Measurements from ENCODE around the gene MLPH. TPM values are rescaled to one million over a fixed set of nuclear protein-coding genes. Genes with fewer than 3 reads are reported as not detected.

MLPH gene
- total and polyA plus RNA-seq, 2 of the 13 experiments (the other 11 are each of a cell fraction or from before 2014, with no cell fraction given): 0.12 TPM; not detected in 1

DNA sequence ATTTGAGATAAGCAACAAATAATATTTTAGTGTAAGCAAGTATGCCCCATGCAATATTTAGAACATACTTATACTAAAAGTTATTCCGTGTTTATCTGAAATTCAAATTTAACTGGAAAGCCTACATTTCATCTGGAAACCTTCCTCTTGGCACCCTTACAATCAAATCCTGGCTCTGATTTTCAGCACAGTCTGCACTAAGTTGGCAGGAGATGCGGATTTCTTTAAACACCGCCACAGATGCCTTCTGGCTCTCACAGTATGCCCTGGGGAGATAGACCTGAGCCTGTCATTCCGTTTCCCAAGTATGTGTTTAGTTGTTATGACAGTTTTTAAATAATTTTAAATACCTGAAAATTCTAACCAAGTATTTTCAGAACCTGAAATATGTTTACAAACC, 7.3 kb upstream of the MLPH start (continued):
- TF ChIP-seq, protein P1, sequence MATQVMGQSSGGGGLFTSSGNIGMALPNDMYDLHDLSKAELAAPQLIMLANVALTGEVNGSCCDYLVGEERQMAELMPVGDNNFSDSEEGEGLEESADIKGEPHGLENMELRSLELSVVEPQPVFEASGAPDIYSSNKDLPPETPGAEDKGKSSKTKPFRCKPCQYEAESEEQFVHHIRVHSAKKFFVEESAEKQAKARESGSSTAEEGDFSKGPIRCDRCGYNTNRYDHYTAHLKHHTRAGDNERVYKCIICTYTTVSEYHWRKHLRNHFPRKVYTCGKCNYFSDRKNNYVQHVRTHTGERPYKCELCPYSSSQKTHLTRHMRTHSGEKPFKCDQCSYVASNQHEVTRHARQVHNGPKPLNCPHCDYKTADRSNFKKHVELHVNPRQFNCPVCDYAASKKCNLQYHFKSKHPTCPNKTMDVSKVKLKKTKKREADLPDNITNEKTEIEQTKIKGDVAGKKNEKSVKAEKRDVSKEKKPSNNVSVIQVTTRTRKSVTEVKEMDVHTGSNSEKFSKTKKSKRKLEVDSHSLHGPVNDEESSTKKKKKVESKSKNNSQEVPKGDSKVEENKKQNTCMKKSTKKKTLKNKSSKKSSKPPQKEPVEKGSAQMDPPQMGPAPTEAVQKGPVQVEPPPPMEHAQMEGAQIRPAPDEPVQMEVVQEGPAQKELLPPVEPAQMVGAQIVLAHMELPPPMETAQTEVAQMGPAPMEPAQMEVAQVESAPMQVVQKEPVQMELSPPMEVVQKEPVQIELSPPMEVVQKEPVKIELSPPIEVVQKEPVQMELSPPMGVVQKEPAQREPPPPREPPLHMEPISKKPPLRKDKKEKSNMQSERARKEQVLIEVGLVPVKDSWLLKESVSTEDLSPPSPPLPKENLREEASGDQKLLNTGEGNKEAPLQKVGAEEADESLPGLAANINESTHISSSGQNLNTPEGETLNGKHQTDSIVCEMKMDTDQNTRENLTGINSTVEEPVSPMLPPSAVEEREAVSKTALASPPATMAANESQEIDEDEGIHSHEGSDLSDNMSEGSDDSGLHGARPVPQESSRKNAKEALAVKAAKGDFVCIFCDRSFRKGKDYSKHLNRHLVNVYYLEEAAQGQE (IDR thresholded peaks at IDR 0.05; ENCODE audit: borderline replicate concordance in 1 of 2, low read depth in 1 of 2, low read length in 2 of 2): no peak
- TF ChIP-seq, protein P2, sequence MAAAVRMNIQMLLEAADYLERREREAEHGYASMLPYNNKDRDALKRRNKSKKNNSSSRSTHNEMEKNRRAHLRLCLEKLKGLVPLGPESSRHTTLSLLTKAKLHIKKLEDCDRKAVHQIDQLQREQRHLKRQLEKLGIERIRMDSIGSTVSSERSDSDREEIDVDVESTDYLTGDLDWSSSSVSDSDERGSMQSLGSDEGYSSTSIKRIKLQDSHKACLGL (CRISPR knock-in tag; IDR thresholded peaks at IDR 0.05): no peak
- TF ChIP-seq, protein P3, sequence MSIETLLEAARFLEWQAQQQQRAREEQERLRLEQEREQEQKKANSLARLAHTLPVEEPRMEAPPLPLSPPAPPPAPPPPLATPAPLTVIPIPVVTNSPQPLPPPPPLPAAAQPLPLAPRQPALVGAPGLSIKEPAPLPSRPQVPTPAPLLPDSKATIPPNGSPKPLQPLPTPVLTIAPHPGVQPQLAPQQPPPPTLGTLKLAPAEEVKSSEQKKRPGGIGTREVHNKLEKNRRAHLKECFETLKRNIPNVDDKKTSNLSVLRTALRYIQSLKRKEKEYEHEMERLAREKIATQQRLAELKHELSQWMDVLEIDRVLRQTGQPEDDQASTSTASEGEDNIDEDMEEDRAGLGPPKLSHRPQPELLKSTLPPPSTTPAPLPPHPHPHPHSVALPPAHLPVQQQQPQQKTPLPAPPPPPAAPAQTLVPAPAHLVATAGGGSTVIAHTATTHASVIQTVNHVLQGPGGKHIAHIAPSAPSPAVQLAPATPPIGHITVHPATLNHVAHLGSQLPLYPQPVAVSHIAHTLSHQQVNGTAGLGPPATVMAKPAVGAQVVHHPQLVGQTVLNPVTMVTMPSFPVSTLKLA (IDR thresholded peaks at IDR 0.05): no peak
- TF ChIP-seq, protein P4, sequence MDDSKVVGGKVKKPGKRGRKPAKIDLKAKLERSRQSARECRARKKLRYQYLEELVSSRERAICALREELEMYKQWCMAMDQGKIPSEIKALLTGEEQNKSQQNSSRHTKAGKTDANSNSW (CRISPR knock-in tag; IDR thresholded peaks at IDR 0.05; ENCODE audit: borderline replicate concordance): no peak

DNA sequence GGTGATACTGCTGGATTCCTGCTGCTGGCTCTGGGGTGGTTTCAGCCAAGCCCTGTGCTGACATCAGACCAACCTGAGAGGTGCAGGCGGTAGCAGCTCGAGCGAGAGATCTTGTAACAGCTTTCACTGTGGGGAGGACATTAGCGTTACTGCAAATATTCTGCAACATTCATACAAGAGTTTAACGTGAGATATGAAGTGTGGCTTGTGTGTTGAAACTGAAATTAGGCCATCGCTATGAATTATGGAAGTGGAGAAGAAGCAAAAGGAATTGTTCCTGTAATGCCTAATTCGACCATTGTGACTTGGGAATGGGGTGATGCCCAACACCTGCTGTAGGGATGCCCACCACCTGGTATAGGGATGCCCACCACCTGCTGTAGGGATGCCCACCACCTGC, 6.5 kb upstream of the MLPH start:
- FAIRE-seq: no peak
- no peak overlapping the region for H3K4me3 ChIP-seq (replicated peaks in 1 of 3; ENCODE audit: insufficient read depth in 1 of 3, low read depth in 2 of 3, low read length in 3 of 3)
- H3K9ac ChIP-seq (ENCODE audit: insufficient read depth, low read depth, low read length): no peak overlapping the region
- H3K27ac ChIP-seq (ENCODE audit: extremely low read length, insufficient read depth, low read length): no peak overlapping the region
- H4K20me1 ChIP-seq (ENCODE audit: insufficient read depth, low read length): no peaks in the 10 kb centered on the region
- no peaks in the 10 kb centered on the region for H3K36me3 ChIP-seq (replicated peaks in 1 of 2; ENCODE audit: control insufficient read depth in 1 of 2, insufficient read depth in 2 of 2, low read length in 2 of 2)
- ChIA-PET POLR2A (no interaction called here), CTCF (ENCODE audit: low intra/inter-chr PET ratio, low total read pairs) (no interaction called here)
- no peaks in the 10 kb centered on the region for H3K9me3 ChIP-seq (ENCODE audit: low read length)
- no peak overlapping the region for H3K4me2 ChIP-seq (ENCODE audit: low read depth, low read length)
- no peak overlapping the region for H2AFZ ChIP-seq (ENCODE audit: low read length)
- peaks cover 0 to 64% of the 10 kb centered on the region in 2 experiments; a peak in 4 of 5 replicates for H3K27me3 ChIP-seq (ENCODE audit: control insufficient read depth in 1 of 2, insufficient read depth in 2 of 2, low read length in 2 of 2)
- H3K79me2 ChIP-seq (ENCODE audit: insufficient read depth, low read length): no peaks in the 10 kb centered on the region
- no peak for ATAC-seq
- peaks cover 16% of the 10 kb centered on the region for H3K4me1 ChIP-seq (ENCODE audit: insufficient read depth, low read length)
- intact Hi-C loops (cut with micrococcal nuclease; ENCODE audit: unreplicated experiment): no loop called here
- TF ChIP-seq HNRNPUL1 (IDR thresholded peaks at IDR 0.05; ENCODE audit: low read depth, low read length): no peak
- no peak for TF ChIP-seq TAF15 (IDR thresholded peaks at IDR 0.05; ENCODE audit: low read depth, low read length, poor library complexity, severe bottlenecking)
- no peak for TF ChIP-seq MTF1 (CRISPR knock-in tag; IDR thresholded peaks at IDR 0.05)
- TF ChIP-seq ARNT2 (CRISPR knock-in tag; IDR thresholded peaks at IDR 0.05; ENCODE audit: low read depth): no peak
- TF ChIP-seq KLF13 (CRISPR knock-in tag; IDR thresholded peaks at IDR 0.05): no peak
- no peak for TF ChIP-seq NKX3-1 (CRISPR knock-in tag; IDR thresholded peaks at IDR 0.05)
- no peak for TF ChIP-seq ZNF746 (CRISPR knock-in tag; IDR thresholded peaks at IDR 0.05)
- no peak for TF ChIP-seq NR1H2 (CRISPR knock-in tag; IDR thresholded peaks at IDR 0.05; ENCODE audit: borderline replicate concordance, low read depth)
- TF ChIP-seq ATRX (CRISPR knock-in tag; IDR thresholded peaks at IDR 0.05; ENCODE audit: borderline replicate concordance): no peak
- in situ Hi-C loops (cut with HindIII; ENCODE audit: extremely low pct_ligation_motif_present, low pct_unique_long_range_greater_than_20kb): no loop called here
- no peak for DNase-seq (ENCODE audit: low spot score)
- 13% methylated on average over 7 of the region's 7 CpGs for WGBS (ENCODE audit: low lambda C conversion rate)
- BruUV-seq (replicated peaks): no TSS peak
